Fibroblast of lung (primary cell): ENCODE measurements around the gene DNHD1.

ENCODE experiments used
- CTCF ChIP-seq, 2 donors: IDR thresholded peaks in 1 of 2; conservative IDR thresholded peaks in 1 of 2; 1 replicate in 1 of 2; 2 replicates in 1 of 2; pipeline ENCODE4 v1.5.1; 2011 to 2012; ENCODE audit warnings: low read length in 2 of 2, control low read depth in 1 of 2, inconsistent platforms in 1 of 2, low read depth in 1 of 2, mild to moderate bottlenecking in 1 of 2
- EZH2 ChIP-seq: IDR thresholded peaks from 2 replicates; pipeline ENCODE4 v1.5.1; 2012; ENCODE audit warnings: low read length, control low read depth, mild to moderate bottlenecking; ENCODE audit errors: missing control alignments

- TF ChIP-seq CTCF (conservative IDR thresholded peaks at IDR 0.05 in 1 of 2, IDR thresholded peaks at IDR 0.05 in 1 of 2; ENCODE audit: low read depth in 1 of 2, low read length in 2 of 2) (no peak), EZH2 (no peak)
Measured at GRCh38 chr11:6481012-6481923, 15.8 kb upstream of the DNHD1 start, which contains the start of the genes ARFIP2 and TIMM10B.
